ENCODE data around the gene POGZ. TPM values are rescaled to one million over a fixed set of nuclear protein-coding genes. Genes with fewer than 3 reads are reported as not detected.
A peak's percentile ranks its signal among the peaks of the same experiment; 100 is the strongest.
"Not testable (repeated sequence)": the region's sequence is repeated elsewhere in the genome, so short reads cannot be mapped to it uniquely, and the experiment has no call there.

POGZ gene
- total RNA-seq, 2 donors from 2014 or later = 94.9 to 105 TPM

DNA sequence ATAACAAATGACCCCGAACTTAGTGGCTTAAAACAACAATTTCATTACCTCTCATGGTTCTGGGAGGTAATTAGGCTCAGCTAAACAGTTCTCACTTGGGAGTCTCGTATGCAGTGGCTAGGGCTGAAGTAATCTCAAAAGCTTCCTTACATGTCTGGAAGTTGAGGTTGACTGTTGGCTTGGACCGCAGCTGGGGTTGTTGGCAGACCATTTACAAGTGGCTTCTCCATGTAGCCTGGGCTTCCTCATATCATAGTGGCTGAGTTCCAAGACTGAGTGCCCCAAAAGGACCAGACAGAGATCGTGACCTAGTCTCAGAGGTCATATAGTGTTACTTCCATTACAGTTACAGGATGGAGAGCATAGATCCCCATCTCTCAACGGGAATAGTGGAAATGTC is 2.4 kb upstream of the POGZ start:
- Mint-ChIP-seq H3K4me1 (peaks cover 8% of the 10 kb centered on the region), H3K36me3 (ENCODE audit: low read depth) (peaks cover 9% of the 10 kb centered on the region), H3K4me3 (no peak overlapping the region), H3K27me3 (peaks cover 29% of the 10 kb centered on the region), H3K27ac (no peak overlapping the region)
- DNase-seq (no peak), ATAC-seq (no peak)
- H3K9me3 ChIP-seq (ENCODE audit: control insufficient read depth, low read length, poor library complexity, severe bottlenecking) = no peaks in the 10 kb centered on the region

DNA sequence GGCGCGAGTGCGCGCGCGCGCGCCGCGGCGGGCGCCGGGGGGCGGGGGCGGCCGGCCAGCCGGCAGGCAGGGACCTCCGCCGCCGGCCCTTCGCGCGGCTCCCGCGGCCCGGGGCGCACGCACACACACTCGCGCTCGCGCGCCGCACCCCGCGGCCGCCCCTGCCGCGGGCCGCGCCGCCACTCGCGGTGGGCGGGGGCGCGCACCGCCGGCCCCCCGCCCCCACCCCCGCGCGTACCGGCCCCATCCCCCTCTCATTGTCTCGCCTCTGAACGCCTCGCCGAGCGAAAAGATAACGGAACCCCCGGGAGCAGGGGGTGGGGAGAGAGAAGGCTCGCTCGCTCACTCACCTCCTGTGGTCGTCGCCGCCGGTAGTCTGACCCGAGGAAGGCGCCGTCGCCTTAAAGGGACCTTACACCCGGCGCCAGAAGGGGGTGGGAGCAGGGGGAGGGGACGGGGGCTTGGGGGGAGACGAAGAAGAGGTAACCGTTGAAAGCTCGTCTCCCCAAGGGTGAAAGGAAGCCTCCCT is 428 bp downstream of the POGZ start:
- Mint-ChIP-seq H3K27me3 (peaks cover 18% of the 10 kb centered on the region), H3K27ac (peak overlapping the region; percentile 98), H3K36me3 (ENCODE audit: low read depth) (peaks cover 7% of the 10 kb centered on the region), H3K4me1 (peaks cover 13% of the 10 kb centered on the region), H3K4me3 (peak overlapping the region; percentile 89)
- peak; percentile 45 to 54 (median 49) for DNase-seq
- no peaks in the 10 kb centered on the region for H3K9me3 ChIP-seq (ENCODE audit: control insufficient read depth, low read length, poor library complexity, severe bottlenecking)
- peak; percentile 62 for ATAC-seq

DNA sequence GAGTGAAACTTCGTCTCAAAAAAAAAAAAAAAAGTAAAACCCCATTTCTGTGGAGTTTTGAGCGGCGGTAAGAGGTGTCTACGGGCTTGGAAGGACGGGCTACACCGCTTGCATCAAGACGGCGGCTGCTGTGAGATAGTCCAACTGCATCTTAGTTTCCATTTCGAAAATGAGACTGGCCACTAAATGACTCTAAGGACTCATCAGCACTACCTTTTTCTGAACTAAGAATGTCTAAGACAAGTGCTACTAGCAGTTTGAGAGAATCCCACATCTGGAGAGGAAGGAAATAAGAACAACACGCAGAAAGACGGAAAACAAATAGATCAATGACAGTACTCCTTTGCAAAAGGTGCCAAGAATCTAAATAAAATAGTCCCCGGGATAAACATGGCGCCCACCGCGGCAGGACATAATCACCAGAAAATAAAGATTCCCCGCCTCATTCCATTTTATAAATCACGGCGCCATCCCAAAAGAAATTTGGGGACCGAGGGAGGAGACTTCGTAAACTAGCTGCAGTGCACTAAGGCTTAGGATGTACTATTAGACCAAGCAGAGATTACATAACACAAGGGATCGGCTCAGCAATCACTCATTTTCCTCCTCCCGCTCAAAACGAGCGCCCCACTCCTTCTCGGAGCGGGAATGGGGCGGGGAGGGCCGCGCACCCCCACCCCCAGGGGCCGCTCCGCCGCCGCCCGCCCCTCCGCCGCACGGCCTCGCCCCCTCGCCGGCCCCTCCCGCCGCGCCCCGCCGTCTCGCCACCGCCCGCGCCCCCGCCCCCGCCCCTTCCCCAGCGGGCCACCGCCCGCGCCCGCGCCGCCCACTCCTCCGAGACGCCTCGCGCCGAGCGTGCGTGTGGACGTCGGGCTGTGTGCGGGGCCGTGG is 1.1 kb downstream of the POGZ start:
- peak; percentile 49 to 78 (median 76) for DNase-seq
- Mint-ChIP-seq H3K27ac (peak overlapping the region; percentile 98), H3K36me3 (ENCODE audit: low read depth) (peaks cover 7% of the 10 kb centered on the region), H3K4me1 (peaks cover 16% of the 10 kb centered on the region), H3K27me3 (peaks cover 14% of the 10 kb centered on the region), H3K4me3 (peak overlapping the region; percentile 96)
- no peaks in the 10 kb centered on the region for H3K9me3 ChIP-seq (ENCODE audit: control insufficient read depth, low read length, poor library complexity, severe bottlenecking)
- ATAC-seq = peak; percentile 63

DNA sequence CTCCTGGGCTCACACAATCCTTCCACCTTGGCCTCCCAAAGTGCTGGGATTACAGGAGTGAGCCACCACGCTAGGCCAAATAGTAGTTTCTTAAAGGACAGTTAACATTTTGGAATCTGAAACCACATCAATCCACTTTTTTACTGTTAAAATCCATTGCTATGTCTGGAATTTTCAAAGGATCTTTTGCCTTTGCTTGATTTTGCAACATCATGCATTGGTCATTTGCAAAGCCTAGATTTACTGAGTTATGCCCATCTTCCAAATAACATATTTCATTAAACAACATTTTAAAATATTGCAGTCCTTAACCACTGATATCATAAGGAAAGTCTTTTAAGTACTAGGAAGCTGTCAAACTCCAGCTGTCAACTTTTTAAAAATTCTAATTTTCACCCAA is 3.3 kb downstream of the POGZ start:
- H3K4me3 Mint-ChIP-seq = no peak overlapping the region
- no peak for ATAC-seq
- no peaks in the 10 kb centered on the region for H3K9me3 ChIP-seq (ENCODE audit: control insufficient read depth, low read length, poor library complexity, severe bottlenecking)
- peaks cover 16% of the 10 kb centered on the region for H3K4me1 Mint-ChIP-seq
- no peak overlapping the region for H3K27ac Mint-ChIP-seq
- H3K36me3 Mint-ChIP-seq (ENCODE audit: low read depth) = peaks cover 2% of the 10 kb centered on the region
- no peak for DNase-seq
- no peaks in the 10 kb centered on the region for H3K27me3 Mint-ChIP-seq

DNA sequence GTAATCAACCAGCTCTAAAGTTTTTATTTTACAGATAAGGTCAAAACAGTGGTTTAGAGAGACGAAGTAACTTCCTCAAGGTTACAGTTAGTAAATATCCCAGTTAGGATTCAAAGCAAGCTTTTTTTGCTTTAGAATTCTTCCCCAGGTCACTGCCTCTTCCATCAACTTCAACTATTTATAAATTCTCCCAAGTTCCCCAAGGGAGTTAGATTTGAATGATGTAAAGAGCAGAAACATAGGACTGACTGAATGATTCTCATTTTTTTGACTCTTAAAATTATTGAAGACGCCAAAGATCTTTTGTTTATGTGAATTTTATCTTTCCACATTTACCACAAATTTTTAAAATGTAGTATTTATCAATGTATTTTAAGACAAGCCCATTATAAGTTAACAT is 4.1 kb downstream of the POGZ start:
- no peaks in the 10 kb centered on the region for H3K9me3 ChIP-seq (ENCODE audit: control insufficient read depth, low read length, poor library complexity, severe bottlenecking)
- H3K4me3 Mint-ChIP-seq = no peak overlapping the region
- ATAC-seq (no peak), DNase-seq (no peak)
- peaks cover 2% of the 10 kb centered on the region for H3K36me3 Mint-ChIP-seq (ENCODE audit: low read depth)
- peak overlapping the region; percentile 77 for H3K27ac Mint-ChIP-seq
- H3K4me1 Mint-ChIP-seq = peaks cover 19% of the 10 kb centered on the region
- H3K27me3 Mint-ChIP-seq = no peaks in the 10 kb centered on the region

DNA sequence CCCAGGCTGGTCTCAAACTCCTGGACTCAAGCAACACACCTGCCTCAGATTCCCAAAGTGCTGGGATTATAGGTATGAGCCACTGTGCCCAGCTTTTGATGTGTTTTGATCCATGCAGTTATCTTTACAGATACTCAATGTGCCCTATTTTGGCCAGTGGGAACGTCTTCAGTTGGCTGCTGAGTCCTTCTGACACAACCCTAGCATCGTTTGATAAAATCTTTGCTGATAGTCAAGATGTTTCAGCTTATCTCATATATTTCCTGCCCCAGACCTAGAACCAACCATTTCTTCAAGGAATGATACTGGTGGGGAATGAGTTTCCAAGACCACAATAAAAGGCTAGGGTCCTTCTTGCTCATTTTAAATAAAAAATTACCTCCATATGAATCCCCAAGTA is 11.6 kb downstream of the POGZ start:
- DNase-seq = no peak
- peaks cover 19% of the 10 kb centered on the region for H3K4me1 Mint-ChIP-seq
- H3K9me3 ChIP-seq (ENCODE audit: control insufficient read depth, low read length, poor library complexity, severe bottlenecking) = no peaks in the 10 kb centered on the region
- H3K4me3 Mint-ChIP-seq = no peak overlapping the region
- peak overlapping the region; percentile 56 for H3K27ac Mint-ChIP-seq
- no peaks in the 10 kb centered on the region for H3K36me3 Mint-ChIP-seq (ENCODE audit: low read depth)
- no peaks in the 10 kb centered on the region for H3K27me3 Mint-ChIP-seq
- no peak for ATAC-seq

DNA sequence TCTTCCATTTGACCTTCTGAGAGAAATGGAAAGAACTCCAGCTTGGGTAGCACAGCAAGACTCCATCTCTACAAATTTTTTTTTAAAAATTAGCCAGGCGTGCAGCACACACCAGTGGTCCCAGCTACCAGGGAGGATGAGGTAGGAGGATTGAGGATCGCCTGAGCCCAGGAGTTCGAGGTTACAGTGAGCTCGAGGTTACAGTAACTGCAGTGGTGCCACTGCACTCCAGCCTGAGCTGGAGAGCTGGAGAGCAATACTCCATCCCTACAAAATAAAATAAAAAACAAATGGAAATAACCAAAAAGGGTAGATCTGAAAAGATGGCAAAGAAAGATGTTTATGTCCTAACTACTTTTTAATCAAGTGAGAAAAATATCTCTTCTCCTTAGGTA is 14.5 kb downstream of the POGZ start:
- no peaks in the 10 kb centered on the region for H3K36me3 Mint-ChIP-seq (ENCODE audit: low read depth)
- H3K9me3 ChIP-seq (ENCODE audit: control insufficient read depth, low read length, poor library complexity, severe bottlenecking) = no peaks in the 10 kb centered on the region
- ATAC-seq = no peak
- DNase-seq = no peak
- no peak overlapping the region for H3K4me3 Mint-ChIP-seq
- no peak overlapping the region for H3K27ac Mint-ChIP-seq
- H3K27me3 Mint-ChIP-seq = no peaks in the 10 kb centered on the region
- H3K4me1 Mint-ChIP-seq = peaks cover 27% of the 10 kb centered on the region

DNA sequence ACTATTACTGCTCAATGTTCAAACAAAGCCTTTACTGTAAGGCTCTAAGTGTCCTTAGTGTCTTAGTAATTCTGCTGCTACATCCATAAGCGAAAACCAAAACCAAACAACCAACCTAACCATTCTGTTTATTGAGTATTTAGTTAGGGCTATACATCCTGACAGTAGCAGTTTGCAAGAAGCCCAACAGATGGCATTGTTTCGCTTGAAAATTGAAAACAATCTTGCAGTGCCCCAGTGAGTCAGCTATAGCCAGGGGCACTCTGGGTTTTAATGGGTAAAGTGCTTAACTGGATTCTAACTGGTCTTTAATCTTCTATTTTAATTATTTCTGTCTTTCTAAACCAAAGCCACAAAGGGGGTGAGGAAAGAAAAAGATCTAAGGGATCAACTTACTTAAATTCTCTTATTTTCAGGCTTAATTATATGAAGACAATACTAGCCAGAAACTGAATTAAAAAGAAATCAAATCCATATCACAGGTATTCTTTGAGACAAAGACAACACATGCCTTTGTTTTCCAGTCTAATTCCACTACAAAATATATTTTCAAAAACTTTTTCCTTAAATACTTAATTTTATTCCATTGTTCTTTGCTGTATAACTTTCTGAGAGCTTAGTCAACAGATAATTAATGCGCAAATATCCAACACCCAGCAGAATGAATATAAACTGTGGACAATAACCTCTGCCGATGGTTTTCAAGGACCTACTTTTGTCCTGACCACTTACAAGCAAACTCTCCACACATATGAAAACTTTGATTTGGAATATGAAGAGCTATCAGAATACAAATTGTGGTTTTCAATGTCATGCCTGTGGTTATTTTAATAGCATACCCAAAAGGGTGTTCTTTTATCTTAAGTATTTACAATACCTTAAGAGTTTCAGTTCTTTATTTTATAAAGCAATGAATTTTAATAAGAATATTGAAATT is 15.2 kb downstream of the POGZ start:
- Mint-ChIP-seq H3K4me1 (peaks cover 26% of the 10 kb centered on the region), H3K36me3 (ENCODE audit: low read depth) (no peaks in the 10 kb centered on the region), H3K27me3 (no peaks in the 10 kb centered on the region), H3K27ac (no peak overlapping the region), H3K4me3 (no peak overlapping the region)
- DNase-seq = peak; percentile 18 to 55 (median 34)
- ATAC-seq = peak; percentile 97
- H3K9me3 ChIP-seq (ENCODE audit: control insufficient read depth, low read length, poor library complexity, severe bottlenecking) = no peaks in the 10 kb centered on the region

DNA sequence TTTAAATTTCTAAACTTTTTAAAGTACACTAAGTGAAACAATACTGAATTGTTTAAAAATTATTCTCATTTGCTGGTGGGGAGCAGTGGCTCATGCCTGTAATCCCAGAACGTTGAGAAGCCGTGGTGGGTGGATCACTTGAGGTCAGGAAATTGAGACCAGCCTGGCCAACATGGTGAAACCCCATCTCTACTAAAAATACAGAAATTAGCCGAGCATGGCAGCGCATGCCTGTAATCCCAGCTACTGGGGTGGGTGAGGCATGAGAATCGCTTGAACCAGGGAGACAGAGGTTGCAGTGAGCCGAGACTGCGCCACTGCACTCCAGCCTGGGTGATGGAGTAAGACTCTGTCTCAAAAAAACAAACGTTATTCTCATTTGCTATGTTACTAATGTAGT is 21.9 kb downstream of the POGZ start:
- not testable (repeated sequence) for H3K27ac Mint-ChIP-seq; ATAC-seq; H3K9me3 ChIP-seq (ENCODE audit: control insufficient read depth, low read length, poor library complexity, severe bottlenecking); H3K4me3 Mint-ChIP-seq; H3K27me3 Mint-ChIP-seq; H3K36me3 Mint-ChIP-seq (ENCODE audit: low read depth); DNase-seq
- H3K4me1 Mint-ChIP-seq = peaks cover 27% of the 10 kb centered on the region

DNA sequence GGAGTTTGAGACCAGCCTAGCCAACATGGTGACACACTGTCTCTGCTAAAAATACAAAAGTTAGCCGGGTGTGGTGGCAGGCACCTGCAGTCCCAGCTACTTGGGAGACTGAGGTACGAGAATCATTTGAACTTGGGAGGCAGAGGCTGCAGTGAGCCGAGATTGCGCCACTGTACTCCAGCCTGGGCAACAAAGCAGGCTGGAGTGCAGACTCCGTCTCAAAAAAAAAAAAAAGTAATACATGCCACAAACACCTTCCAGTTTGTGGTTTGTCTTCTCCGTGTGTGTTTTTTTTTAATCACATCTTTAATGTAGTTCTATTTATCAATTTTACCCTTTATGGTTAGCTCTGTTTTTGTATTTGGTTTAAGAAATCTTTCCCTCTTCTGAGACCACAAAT is 22.3 kb downstream of the POGZ start:
- no peak overlapping the region for H3K4me3 Mint-ChIP-seq
- H3K27ac Mint-ChIP-seq = peak overlapping the region; percentile 63
- H3K4me1 Mint-ChIP-seq = peaks cover 29% of the 10 kb centered on the region
- DNase-seq (no peak), ATAC-seq (no peak)
- no peaks in the 10 kb centered on the region for H3K27me3 Mint-ChIP-seq
- peaks cover 2% of the 10 kb centered on the region for H3K36me3 Mint-ChIP-seq (ENCODE audit: low read depth)
- H3K9me3 ChIP-seq (ENCODE audit: control insufficient read depth, low read length, poor library complexity, severe bottlenecking) = no peaks in the 10 kb centered on the region

DNA sequence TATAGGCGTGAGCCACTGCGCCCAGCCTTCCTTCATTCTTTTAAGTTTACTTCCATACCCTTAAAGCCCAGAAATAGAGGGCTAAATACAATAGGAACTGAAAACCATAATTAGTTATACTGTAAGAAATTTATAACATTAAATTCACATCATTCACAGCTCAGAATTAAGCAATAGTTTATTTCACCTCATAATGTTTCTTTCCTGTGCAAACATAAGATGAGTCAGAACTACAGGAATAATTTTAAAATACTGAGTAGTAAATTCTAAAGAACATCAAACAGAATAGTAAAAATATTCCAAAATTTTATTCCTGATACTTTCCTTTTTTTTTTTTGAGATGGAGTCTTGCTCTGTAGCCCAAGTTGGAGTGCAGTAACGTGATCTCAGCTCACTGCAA is 24.1 kb downstream of the POGZ start:
- H3K27ac Mint-ChIP-seq = peak overlapping the region; percentile 63
- DNase-seq (no peak), ATAC-seq (no peak)
- no peaks in the 10 kb centered on the region for H3K27me3 Mint-ChIP-seq
- H3K9me3 ChIP-seq (ENCODE audit: control insufficient read depth, low read length, poor library complexity, severe bottlenecking) = no peaks in the 10 kb centered on the region
- peaks cover 20% of the 10 kb centered on the region for H3K4me1 Mint-ChIP-seq
- peaks cover 3% of the 10 kb centered on the region for H3K36me3 Mint-ChIP-seq (ENCODE audit: low read depth)
- H3K4me3 Mint-ChIP-seq = no peak overlapping the region

DNA sequence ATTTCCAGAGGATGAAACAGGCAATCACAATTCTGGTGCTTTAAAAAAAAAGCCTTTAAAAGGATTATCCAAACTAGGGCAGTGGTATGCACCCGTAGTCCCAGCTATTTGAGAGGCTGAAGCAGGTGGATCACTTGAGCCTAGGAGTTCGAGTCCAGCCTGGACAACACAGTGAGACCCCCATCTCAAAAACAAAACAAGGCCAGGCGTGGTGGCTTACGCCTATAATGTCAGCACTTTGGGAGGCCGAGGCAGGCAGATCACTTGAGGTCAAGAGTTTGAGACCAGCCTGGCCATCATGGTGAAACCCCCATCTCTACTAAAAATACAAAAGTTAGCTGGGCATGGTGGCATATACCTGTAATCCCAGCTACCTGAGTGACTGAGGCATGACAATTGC is 25.5 kb downstream of the POGZ start:
- not testable (repeated sequence) for DNase-seq, H3K27ac Mint-ChIP-seq

DNA sequence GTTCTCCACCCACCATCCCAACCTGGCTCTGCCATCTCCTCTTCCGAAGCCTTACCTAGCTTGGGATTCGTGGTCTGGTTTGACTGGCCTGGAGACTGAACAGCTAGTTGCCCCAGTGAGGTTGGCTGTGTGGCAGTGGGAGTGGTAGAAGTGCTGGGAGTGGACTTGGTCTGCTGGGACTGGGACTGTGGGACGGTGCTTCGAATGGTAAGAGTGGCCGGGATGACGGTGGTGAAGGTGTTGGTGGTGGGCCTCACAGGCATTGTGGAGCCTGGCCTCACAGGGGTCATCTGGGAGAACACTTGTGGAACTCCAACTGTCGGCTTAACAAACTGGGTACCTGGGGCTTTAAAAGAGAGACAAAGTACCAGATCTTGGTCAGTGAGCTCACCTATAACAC is 31.2 kb downstream of the POGZ start:
- Mint-ChIP-seq H3K4me1 (peaks cover 10% of the 10 kb centered on the region), H3K27ac (peak overlapping the region; percentile 63), H3K27me3 (no peaks in the 10 kb centered on the region), H3K4me3 (no peak overlapping the region), H3K36me3 (ENCODE audit: low read depth) (peaks cover 6% of the 10 kb centered on the region)
- DNase-seq = no peak
- H3K9me3 ChIP-seq (ENCODE audit: control insufficient read depth, low read length, poor library complexity, severe bottlenecking) = no peaks in the 10 kb centered on the region
- ATAC-seq = no peak

More for the DNA sequence above, 25.5 kb downstream of the POGZ start:
- not testable (repeated sequence) for ATAC-seq; H3K36me3 Mint-ChIP-seq (ENCODE audit: low read depth); H3K9me3 ChIP-seq (ENCODE audit: control insufficient read depth, low read length, poor library complexity, severe bottlenecking); H3K27me3 Mint-ChIP-seq; H3K4me3 Mint-ChIP-seq
- peaks cover 22% of the 10 kb centered on the region for H3K4me1 Mint-ChIP-seq
